ENCODE data around the gene RLBP1. TPM values are rescaled to one million over a fixed set of nuclear protein-coding genes. Genes with fewer than 3 reads are reported as not detected.

RLBP1 gene
- polyA plus RNA-seq, 1 donor from 2014 or later, result 0.16 TPM

DNA sequence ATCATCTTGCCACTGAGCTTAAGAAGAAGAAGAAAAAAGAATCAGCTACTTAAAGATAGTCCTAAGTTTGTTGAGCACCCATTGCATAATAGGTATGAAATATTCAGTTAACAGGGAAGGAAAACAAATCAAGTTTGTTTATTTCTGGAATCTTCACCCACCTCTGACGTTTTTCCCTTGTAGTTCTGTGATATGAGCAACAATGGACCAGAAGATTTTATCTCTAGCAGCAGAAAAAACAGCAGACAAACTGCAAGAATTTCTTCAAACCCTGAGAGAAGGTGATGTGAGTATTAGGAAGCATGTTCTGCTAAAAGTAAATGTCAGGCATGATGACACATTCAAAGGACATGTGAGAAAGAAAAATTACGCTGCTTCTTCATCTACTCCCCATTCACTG, 26.1 kb upstream of the RLBP1 start:
- no peak overlapping the region for H3K9ac ChIP-seq (ENCODE audit: low read length)
- no peak overlapping the region for H3K27ac ChIP-seq (ENCODE audit: low read length)
- H3K4me3 ChIP-seq (ENCODE audit: low read length), result no peak overlapping the region
- H4K20me1 ChIP-seq (ENCODE audit: insufficient read depth), result no peaks in the 10 kb centered on the region
- TF ChIP-seq EZH2 (IDR thresholded peaks at IDR 0.05; ENCODE audit: borderline replicate concordance, insufficient read depth, low read length, poor library complexity, severe bottlenecking), result no peak
- TF ChIP-seq CTCF (IDR thresholded peaks at IDR 0.05; ENCODE audit: poor library complexity, severe bottlenecking), result no peak
- TF ChIP-seq MXI1 (conservative IDR thresholded peaks at IDR 0.05; ENCODE audit: poor library complexity, severe bottlenecking), result no peak
- TF ChIP-seq TAF1 (IDR thresholded peaks at IDR 0.05; ENCODE audit: low read depth), result no peak
- no peak for TF ChIP-seq SMC3 (conservative IDR thresholded peaks at IDR 0.05; ENCODE audit: poor library complexity)
- no peak for TF ChIP-seq EP300 (conservative IDR thresholded peaks at IDR 0.05; ENCODE audit: poor library complexity, severe bottlenecking)
- TF ChIP-seq RAD21 (conservative IDR thresholded peaks at IDR 0.05), result no peak
- no peak for TF ChIP-seq POLR2AphosphoS5 (IDR thresholded peaks at IDR 0.05)
- no peak for TF ChIP-seq REST (IDR thresholded peaks at IDR 0.05; ENCODE audit: borderline replicate concordance)
- no peaks in the 10 kb centered on the region for H3K9me2 ChIP-seq (ENCODE audit: insufficient read depth, low read length)
- H3K4me2 ChIP-seq (ENCODE audit: low read length), result no peak overlapping the region
- no peaks in the 10 kb centered on the region for H3K27me3 ChIP-seq (ENCODE audit: insufficient read depth, low read depth, low read length)
- H3K79me2 ChIP-seq (replicated peaks; ENCODE audit: insufficient read depth, low read length), result peaks cover 15% of the 10 kb centered on the region
- no peaks in the 10 kb centered on the region for H3F3A ChIP-seq (ENCODE audit: insufficient read depth, low read length, poor library complexity, severe bottlenecking)
- H3K36me3 ChIP-seq (ENCODE audit: insufficient read depth, low read length), result no peaks in the 10 kb centered on the region
- H3K9me3 ChIP-seq (ENCODE audit: low read length), result no peaks in the 10 kb centered on the region
- H2AFZ ChIP-seq (ENCODE audit: low read depth, low read length), result no peak overlapping the region

GRCh38 chr15:89244574-89244903, 23.2 kb upstream of the RLBP1 start:
- Histone ChIP-seq H3K9me2 (ENCODE audit: insufficient read depth, low read length) (no peaks in the 10 kb centered on the region), H3K79me2 (replicated peaks; ENCODE audit: insufficient read depth, low read length) (peaks cover 15% of the 10 kb centered on the region), H3K4me2 (ENCODE audit: low read length) (peak overlapping the region; percentile 65), H3F3A (ENCODE audit: insufficient read depth, low read length, poor library complexity, severe bottlenecking) (no peaks in the 10 kb centered on the region), H3K9me3 (ENCODE audit: low read length) (no peaks in the 10 kb centered on the region), H3K27me3 (ENCODE audit: insufficient read depth, low read depth, low read length) (no peaks in the 10 kb centered on the region), H3K27ac (ENCODE audit: low read length) (no peak overlapping the region), H2AFZ (ENCODE audit: low read depth, low read length) (peak overlapping the region; percentile 49), H3K4me3 (ENCODE audit: low read length) (peak overlapping the region; percentile 88), H3K36me3 (ENCODE audit: insufficient read depth, low read length) (no peaks in the 10 kb centered on the region), H3K9ac (ENCODE audit: low read length) (peak overlapping the region; percentile 25), H4K20me1 (ENCODE audit: insufficient read depth) (no peaks in the 10 kb centered on the region)
- no peak for TF ChIP-seq REST (IDR thresholded peaks at IDR 0.05; ENCODE audit: borderline replicate concordance)

Measured in neural cell (in vitro differentiated cells).